Smooth muscle cell (in vitro differentiated cells): ENCODE results near the gene NTNG2. TPM values are rescaled to one million over a fixed set of nuclear protein-coding genes. Genes with fewer than 3 reads are reported as not detected.
A peak's percentile ranks its signal among the peaks of the same experiment; 100 is the strongest.

Experiments used
- DNase-seq: peaks from one replicate; lab custom pipeline; 2025; ENCODE audit not compliant: unreplicated experiment; lab: John Stamatoyannopoulos, UW
- H2AFZ ChIP-seq: fragments of 200-600 bp; sonication (generic); 2 replicates; pipeline ENCODE4 v1.6.0; 2016; ENCODE audit warnings: antibody characterized with exemption, low read depth, mild to moderate bottlenecking
- H3F3A ChIP-seq: fragments of 200-600 bp; sonication (generic); 2 replicates; pipeline ENCODE4 v1.6.0; 2017; ENCODE audit warnings: antibody characterized with exemption, low read depth
- H3K27ac ChIP-seq: fragments of 200-600 bp; sonication (generic); 2 replicates; pipeline ENCODE4 v1.5.1; 2016; ENCODE audit warnings: low read depth, mild to moderate bottlenecking
- H3K27me3 ChIP-seq: fragments of 200-600 bp; sonication (generic); 2 replicates; pipeline ENCODE4 v1.6.1; 2016; ENCODE audit warnings: low read depth, mild to moderate bottlenecking
- H3K36me3 ChIP-seq: fragments of 200-600 bp; sonication (generic); 2 replicates; pipeline ENCODE4 v1.5.1; 2016; ENCODE audit warnings: low read depth
- H3K4me1 ChIP-seq: fragments of 200-600 bp; sonication (generic); 2 replicates; pipeline ENCODE4 v1.5.1; 2016; ENCODE audit warnings: low read depth
- H3K4me2 ChIP-seq: fragments of 200-600 bp; sonication (generic); 2 replicates; pipeline ENCODE4 v1.6.0; 2016; ENCODE audit warnings: mild to moderate bottlenecking
- H3K4me3 ChIP-seq: fragments of 200-600 bp; sonication (generic); 2 replicates; pipeline ENCODE4 v1.5.1; 2016; ENCODE audit warnings: mild to moderate bottlenecking
- H3K79me2 ChIP-seq: fragments of 200-600 bp; sonication (generic); 2 replicates; pipeline ENCODE4 v1.6.0; 2016; ENCODE audit warnings: low read depth, mild to moderate bottlenecking
- H3K9ac ChIP-seq: fragments of 200-600 bp; sonication (generic); 2 replicates; pipeline ENCODE4 v1.6.0; 2016; ENCODE audit warnings: low read depth
- H3K9me3 ChIP-seq: fragments of 200-600 bp; sonication (generic); replicated peaks from 2 replicates; pipeline ENCODE4 v1.5.1; 2016; ENCODE audit warnings: low read depth
- H4K20me1 ChIP-seq: fragments of 200-600 bp; sonication (generic); 2 replicates; pipeline ENCODE4 v1.6.0; 2016; ENCODE audit warnings: low read depth
- WGBS: methylation state at CpG from one replicate; pipeline ENCODE4 v1.1.7; 2016; ENCODE audit warnings: low lambda C conversion rate; 5-methylcytosine and 5-hydroxymethylcytosine counted together
- polyA plus RNA-seq: library from polyadenylated mRNA; unstranded; fragments of >200 nt; fragmentation: Nextera tagmentation; extraction: Ambion mirVana; gene quantifications from 2 replicates; pipeline ENCODE4 v1.2.1, GENCODE V29; 2016
- total RNA-seq: library from RNA; depleted of rRNA; stranded (reverse); fragments of >200 nt; gene quantifications from 2 replicates; pipeline ENCODE4 v1.2.3, GENCODE V29; 2014
- TF ChIP-seq, protein P1 (sequence below): fragments of 200-600 bp; sonication (generic); IDR thresholded peaks from 2 replicates; pipeline ENCODE4 v1.5.1; 2017; ENCODE audit warnings: borderline replicate concordance, mild to moderate bottlenecking, antibody characterized with exemption; ENCODE audit not compliant: insufficient read depth, poor library complexity, severe bottlenecking

The NTNG2 gene
- total and polyA plus RNA-seq, 2 experiments from 2014 or later = 0.36 to 1.0 TPM

DNA sequence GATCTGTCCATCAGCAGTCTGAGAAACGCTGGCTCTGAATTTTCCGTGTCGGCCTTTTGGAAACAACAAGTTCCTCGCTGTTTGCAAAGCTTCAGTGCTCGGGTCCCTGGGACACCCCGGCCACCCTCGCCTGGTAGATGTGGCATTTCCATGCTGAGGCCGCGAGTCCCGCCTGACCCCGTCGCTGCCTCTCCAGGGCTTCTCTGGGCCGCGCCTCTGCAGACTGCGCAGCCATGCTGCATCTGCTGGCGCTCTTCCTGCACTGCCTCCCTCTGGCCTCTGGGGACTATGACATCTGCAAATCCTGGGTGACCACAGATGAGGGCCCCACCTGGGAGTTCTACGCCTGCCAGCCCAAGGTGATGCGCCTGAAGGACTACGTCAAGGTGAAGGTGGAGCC is 4.7 kb downstream of the NTNG2 start:
- 56% methylated on average over 19 of the region's 19 CpGs for WGBS
- Histone ChIP-seq H3K27ac (no peak overlapping the region), H3K79me2 (no peaks in the 10 kb centered on the region), H3K36me3 (no peaks in the 10 kb centered on the region), H3F3A (no peaks in the 10 kb centered on the region), H4K20me1 (peaks cover 17% of the 10 kb centered on the region), H3K4me2 (no peak overlapping the region), H3K9ac (no peak overlapping the region), H3K9me3 (no peaks in the 10 kb centered on the region), H3K27me3 (peaks cover 84% of the 10 kb centered on the region), H3K4me1 (peaks cover 13% of the 10 kb centered on the region), H3K4me3 (no peak overlapping the region), H2AFZ (no peak overlapping the region)
- no peak for DNase-seq
- TF ChIP-seq, protein P1, sequence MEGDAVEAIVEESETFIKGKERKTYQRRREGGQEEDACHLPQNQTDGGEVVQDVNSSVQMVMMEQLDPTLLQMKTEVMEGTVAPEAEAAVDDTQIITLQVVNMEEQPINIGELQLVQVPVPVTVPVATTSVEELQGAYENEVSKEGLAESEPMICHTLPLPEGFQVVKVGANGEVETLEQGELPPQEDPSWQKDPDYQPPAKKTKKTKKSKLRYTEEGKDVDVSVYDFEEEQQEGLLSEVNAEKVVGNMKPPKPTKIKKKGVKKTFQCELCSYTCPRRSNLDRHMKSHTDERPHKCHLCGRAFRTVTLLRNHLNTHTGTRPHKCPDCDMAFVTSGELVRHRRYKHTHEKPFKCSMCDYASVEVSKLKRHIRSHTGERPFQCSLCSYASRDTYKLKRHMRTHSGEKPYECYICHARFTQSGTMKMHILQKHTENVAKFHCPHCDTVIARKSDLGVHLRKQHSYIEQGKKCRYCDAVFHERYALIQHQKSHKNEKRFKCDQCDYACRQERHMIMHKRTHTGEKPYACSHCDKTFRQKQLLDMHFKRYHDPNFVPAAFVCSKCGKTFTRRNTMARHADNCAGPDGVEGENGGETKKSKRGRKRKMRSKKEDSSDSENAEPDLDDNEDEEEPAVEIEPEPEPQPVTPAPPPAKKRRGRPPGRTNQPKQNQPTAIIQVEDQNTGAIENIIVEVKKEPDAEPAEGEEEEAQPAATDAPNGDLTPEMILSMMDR = peak; percentile 25

DNA sequence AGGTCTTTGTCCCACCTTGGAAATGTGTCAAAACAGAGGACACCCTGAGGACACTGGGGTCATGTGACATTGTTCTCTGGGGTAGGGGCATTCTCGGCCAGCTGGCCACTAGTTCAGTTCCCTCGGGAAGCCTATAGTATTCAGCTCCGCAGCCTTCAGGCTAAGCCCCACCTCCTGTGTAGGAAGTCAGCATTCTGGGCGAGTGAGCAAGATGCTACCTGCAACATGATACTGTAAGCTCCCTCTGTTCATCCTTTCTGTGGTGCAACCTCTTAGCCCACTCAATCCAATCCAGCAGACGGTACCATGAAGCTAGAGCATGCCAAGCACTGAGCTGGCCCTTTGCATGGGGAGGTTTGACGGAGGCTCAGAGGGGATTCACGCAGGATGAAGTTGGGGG is 5.3 kb downstream of the NTNG2 start:
- Histone ChIP-seq H3K9me3 (no peaks in the 10 kb centered on the region), H3K4me3 (no peak overlapping the region), H3F3A (no peaks in the 10 kb centered on the region), H3K79me2 (no peaks in the 10 kb centered on the region), H3K4me1 (peaks cover 13% of the 10 kb centered on the region), H4K20me1 (peaks cover 17% of the 10 kb centered on the region), H3K9ac (no peak overlapping the region), H3K27me3 (peaks cover 87% of the 10 kb centered on the region), H3K36me3 (no peaks in the 10 kb centered on the region), H3K4me2 (no peak overlapping the region), H2AFZ (no peak overlapping the region), H3K27ac (no peak overlapping the region)
- 86% methylated on average over 7 of the region's 7 CpGs for WGBS
- TF ChIP-seq, protein P1 = no peak
- DNase-seq = no peak

DNA sequence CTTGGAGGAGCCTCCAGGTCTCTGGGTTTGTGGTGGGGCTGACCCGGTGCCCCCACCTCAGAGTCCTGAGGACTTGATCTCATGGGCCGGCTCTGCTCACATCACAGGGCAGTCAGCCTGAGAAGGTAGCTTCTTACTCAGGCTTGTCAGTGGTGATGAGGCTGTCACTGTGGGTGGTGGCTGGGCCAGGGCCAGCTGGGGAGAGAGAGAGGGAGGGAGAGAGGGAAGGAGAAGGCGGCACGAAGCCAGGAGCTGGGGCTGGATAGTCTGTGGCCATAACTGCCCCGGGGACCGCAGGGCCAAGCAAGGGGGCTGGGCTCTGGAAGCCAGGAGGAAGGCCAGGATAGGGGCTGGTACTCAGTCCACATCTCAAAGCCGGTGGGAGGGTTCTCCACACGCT is 6.5 kb downstream of the NTNG2 start:
- DNase-seq = no peak
- Histone ChIP-seq H3K4me3 (no peak overlapping the region), H3K4me2 (no peak overlapping the region), H3K9ac (no peak overlapping the region), H3K36me3 (no peaks in the 10 kb centered on the region), H3K4me1 (peaks cover 4% of the 10 kb centered on the region), H3F3A (no peaks in the 10 kb centered on the region), H2AFZ (no peak overlapping the region), H3K27me3 (peaks cover 77% of the 10 kb centered on the region), H3K27ac (no peak overlapping the region), H3K9me3 (no peaks in the 10 kb centered on the region), H4K20me1 (peaks cover 16% of the 10 kb centered on the region), H3K79me2 (no peaks in the 10 kb centered on the region)
- TF ChIP-seq, protein P1 = no peak
- WGBS = 98% methylated on average over 8 of the region's 8 CpGs

DNA sequence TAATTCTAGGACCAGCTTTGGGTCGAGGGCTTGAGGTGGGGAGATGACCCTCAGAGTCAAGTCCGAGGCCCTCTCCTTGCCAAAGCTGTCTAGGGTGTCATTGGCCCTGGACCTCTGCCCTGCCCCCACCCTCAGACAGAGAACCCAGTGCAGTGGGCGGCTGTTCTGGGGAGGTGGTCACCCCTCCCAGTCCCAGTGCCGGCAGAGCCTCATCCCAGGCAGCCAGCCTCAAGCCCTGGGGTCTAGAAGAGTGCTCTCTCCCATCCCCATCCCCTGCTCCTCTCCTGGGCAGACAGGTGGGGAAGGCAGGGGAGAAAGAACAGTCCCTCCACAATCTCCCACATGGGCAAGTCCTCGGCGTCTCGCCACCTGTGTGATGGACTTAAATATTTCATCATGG is 7.0 kb downstream of the NTNG2 start:
- H3K4me3 ChIP-seq = no peak overlapping the region
- H3K36me3 ChIP-seq = no peaks in the 10 kb centered on the region
- peaks cover 72% of the 10 kb centered on the region for H3K27me3 ChIP-seq
- H2AFZ ChIP-seq = no peak overlapping the region
- no peaks in the 10 kb centered on the region for H3K4me1 ChIP-seq
- no peaks in the 10 kb centered on the region for H3F3A ChIP-seq
- H3K79me2 ChIP-seq = no peaks in the 10 kb centered on the region
- no peaks in the 10 kb centered on the region for H3K9me3 ChIP-seq
- TF ChIP-seq, protein P1 = no peak
- no peak overlapping the region for H3K4me2 ChIP-seq
- H3K9ac ChIP-seq = no peak overlapping the region
- H3K27ac ChIP-seq = no peak overlapping the region
- DNase-seq = no peak
- 84% methylated on average over 7 of the region's 7 CpGs for WGBS
- H4K20me1 ChIP-seq = peaks cover 11% of the 10 kb centered on the region
